DOHH2 (cell line): ENCODE results near the gene DOCK1.

Experiments
- H3F3A ChIP-seq: fragments of 200-600 bp; sonication (generic), shearing (Covaris generic); 2 replicates; pipeline ENCODE4 v1.6.0; 2016; ENCODE audit warnings: antibody characterized with exemption, mild to moderate bottlenecking; ENCODE audit not compliant: control insufficient read depth, insufficient read depth
- H3K27ac ChIP-seq: fragments of 200-600 bp; sonication (generic); 2 replicates; pipeline ENCODE4 v1.5.1; 2014; ENCODE audit warnings: low read depth, mild to moderate bottlenecking, low read length, moderate library complexity
- H3K27me3 ChIP-seq: fragments of 200-600 bp; sonication (generic); 2 replicates; pipeline ENCODE4 v1.6.1; 2014; ENCODE audit warnings: mild to moderate bottlenecking, low read length, mixed read lengths; ENCODE audit not compliant: control insufficient read depth
- H3K36me3 ChIP-seq: fragments of 200-600 bp; sonication (generic); 2 replicates; pipeline ENCODE4 v1.6.1; 2014; ENCODE audit warnings: mild to moderate bottlenecking, low read length, moderate library complexity, mixed read lengths; ENCODE audit not compliant: control insufficient read depth
- H3K4me1 ChIP-seq: fragments of 200-600 bp; sonication (generic); 2 replicates; pipeline ENCODE4 v1.6.1; 2014; ENCODE audit warnings: mild to moderate bottlenecking, low read length, mixed read lengths; ENCODE audit not compliant: control insufficient read depth
- H3K4me2 ChIP-seq: fragments of 200-600 bp; sonication (generic); 2 replicates; pipeline ENCODE4 v1.6.0; 2014; ENCODE audit warnings: mild to moderate bottlenecking, low read length, moderate library complexity
- H3K4me3 ChIP-seq: fragments of 200-600 bp; sonication (generic); 2 replicates; pipeline ENCODE4 v1.5.1; 2014; ENCODE audit warnings: mild to moderate bottlenecking, low read length, mixed read lengths
- H3K79me2 ChIP-seq: fragments of 200-600 bp; sonication (generic); 2 replicates; pipeline ENCODE4 v1.6.1; 2014; ENCODE audit warnings: mild to moderate bottlenecking, low read length, mixed read lengths; ENCODE audit not compliant: control insufficient read depth
- H3K9me2 ChIP-seq: fragments of 200-600 bp; sonication (generic); replicated peaks from 2 replicates; pipeline ENCODE4 v1.6.1; 2014; ENCODE audit warnings: mild to moderate bottlenecking, low read length, mixed read lengths; ENCODE audit not compliant: control insufficient read depth
- H3K9me3 ChIP-seq: fragments of 200-600 bp; sonication (generic); 2 replicates; pipeline ENCODE4 v1.6.1; 2014; ENCODE audit warnings: antibody characterized with exemption, low read length, mixed read lengths; ENCODE audit not compliant: control insufficient read depth, insufficient read depth
- H4K20me1 ChIP-seq: fragments of 200-600 bp; sonication (generic); 2 replicates; pipeline ENCODE4 v1.6.0; 2014; ENCODE audit warnings: low read depth, mild to moderate bottlenecking, antibody characterized with exemption, low read length, moderate library complexity; ENCODE audit not compliant: control insufficient read depth, insufficient read depth
- CTCF ChIP-seq: fragments of 200-600 bp; sonication (generic); IDR thresholded peaks from one replicate; pipeline ENCODE4 v1.5.1; 2014; ENCODE audit warnings: antibody characterized with exemption, mild to moderate bottlenecking, low read depth, low read length; ENCODE audit not compliant: poor library complexity, severe bottlenecking
- EZH2phosphoT487 ChIP-seq: fragments of 200-600 bp; sonication (generic); IDR thresholded peaks from 2 replicates; pipeline ENCODE4 v1.6.1; 2017; ENCODE audit warnings: borderline replicate concordance, mild to moderate bottlenecking, antibody characterized with exemption, low read length, moderate library complexity, mixed read lengths

The DOCK1 gene

GRCh38 chr10:127266431-127266830 lies 361.2 kb downstream of the DOCK1 start:
- peaks cover 19% of the 10 kb centered on the region; the same call in 1 of the 2 replicates for H3K9me3 ChIP-seq
- H3F3A ChIP-seq: no peaks in the 10 kb centered on the region
- TF ChIP-seq EZH2phosphoT487 (no peak), CTCF (no peak)
- H3K4me2 ChIP-seq: no peak overlapping the region
- H3K79me2 ChIP-seq: no peaks in the 10 kb centered on the region
- H3K27ac ChIP-seq: no peak overlapping the region
- no peak overlapping the region for H3K4me3 ChIP-seq
- no peaks in the 10 kb centered on the region for H3K4me1 ChIP-seq
- no peaks in the 10 kb centered on the region for H3K9me2 ChIP-seq
- no peaks in the 10 kb centered on the region for H3K27me3 ChIP-seq
- H3K36me3 ChIP-seq: no peaks in the 10 kb centered on the region
- no peaks in the 10 kb centered on the region for H4K20me1 ChIP-seq

- Histone ChIP-seq H3K4me1 (no peaks in the 10 kb centered on the region), H3K9me2 (no peaks in the 10 kb centered on the region), H3K27me3 (no peaks in the 10 kb centered on the region), H3K9me3 (peaks cover 9% of the 10 kb centered on the region; the same call in 1 of the 2 replicates), H3F3A (no peaks in the 10 kb centered on the region), H3K36me3 (no peaks in the 10 kb centered on the region), H3K79me2 (no peaks in the 10 kb centered on the region), H3K4me2 (no peak overlapping the region), H3K27ac (no peak overlapping the region), H4K20me1 (no peaks in the 10 kb centered on the region), H3K4me3 (no peak overlapping the region)
- TF ChIP-seq CTCF (no peak), EZH2phosphoT487 (no peak)
Observed at GRCh38 chr10:127267442-127267841, 362.2 kb downstream of the DOCK1 start.

GRCh38 chr10:127272076-127272475 lies 366.8 kb downstream of the DOCK1 start:
- Histone ChIP-seq H4K20me1 (no peaks in the 10 kb centered on the region), H3K4me3 (no peak overlapping the region), H3K27me3 (no peaks in the 10 kb centered on the region), H3K9me3 (no peaks in the 10 kb centered on the region), H3F3A (no peaks in the 10 kb centered on the region), H3K9me2 (no peaks in the 10 kb centered on the region), H3K36me3 (no peaks in the 10 kb centered on the region), H3K4me1 (no peaks in the 10 kb centered on the region), H3K27ac (no peak overlapping the region), H3K4me2 (no peak overlapping the region), H3K79me2 (no peaks in the 10 kb centered on the region)
- no peak for TF ChIP-seq EZH2phosphoT487
- TF ChIP-seq CTCF: no peak

- Histone ChIP-seq H3K4me2 (no peak overlapping the region), H3K36me3 (no peaks in the 10 kb centered on the region), H3K9me2 (no peaks in the 10 kb centered on the region)
Observed at GRCh38 chr10:127275272-127275671, 370.0 kb downstream of the DOCK1 start.

More at GRCh38 chr10:127275272-127275671, 370.0 kb downstream of the DOCK1 start:
- Histone ChIP-seq H4K20me1 (no peaks in the 10 kb centered on the region), H3K4me1 (no peaks in the 10 kb centered on the region), H3K9me3 (no peaks in the 10 kb centered on the region), H3K27ac (no peak overlapping the region), H3K79me2 (no peaks in the 10 kb centered on the region), H3F3A (no peaks in the 10 kb centered on the region), H3K4me3 (no peak overlapping the region), H3K27me3 (no peaks in the 10 kb centered on the region)
- TF ChIP-seq CTCF (no peak), EZH2phosphoT487 (no peak)
